Measurements from ENCODE around the gene YPEL1.

Gene YPEL1

DNA sequence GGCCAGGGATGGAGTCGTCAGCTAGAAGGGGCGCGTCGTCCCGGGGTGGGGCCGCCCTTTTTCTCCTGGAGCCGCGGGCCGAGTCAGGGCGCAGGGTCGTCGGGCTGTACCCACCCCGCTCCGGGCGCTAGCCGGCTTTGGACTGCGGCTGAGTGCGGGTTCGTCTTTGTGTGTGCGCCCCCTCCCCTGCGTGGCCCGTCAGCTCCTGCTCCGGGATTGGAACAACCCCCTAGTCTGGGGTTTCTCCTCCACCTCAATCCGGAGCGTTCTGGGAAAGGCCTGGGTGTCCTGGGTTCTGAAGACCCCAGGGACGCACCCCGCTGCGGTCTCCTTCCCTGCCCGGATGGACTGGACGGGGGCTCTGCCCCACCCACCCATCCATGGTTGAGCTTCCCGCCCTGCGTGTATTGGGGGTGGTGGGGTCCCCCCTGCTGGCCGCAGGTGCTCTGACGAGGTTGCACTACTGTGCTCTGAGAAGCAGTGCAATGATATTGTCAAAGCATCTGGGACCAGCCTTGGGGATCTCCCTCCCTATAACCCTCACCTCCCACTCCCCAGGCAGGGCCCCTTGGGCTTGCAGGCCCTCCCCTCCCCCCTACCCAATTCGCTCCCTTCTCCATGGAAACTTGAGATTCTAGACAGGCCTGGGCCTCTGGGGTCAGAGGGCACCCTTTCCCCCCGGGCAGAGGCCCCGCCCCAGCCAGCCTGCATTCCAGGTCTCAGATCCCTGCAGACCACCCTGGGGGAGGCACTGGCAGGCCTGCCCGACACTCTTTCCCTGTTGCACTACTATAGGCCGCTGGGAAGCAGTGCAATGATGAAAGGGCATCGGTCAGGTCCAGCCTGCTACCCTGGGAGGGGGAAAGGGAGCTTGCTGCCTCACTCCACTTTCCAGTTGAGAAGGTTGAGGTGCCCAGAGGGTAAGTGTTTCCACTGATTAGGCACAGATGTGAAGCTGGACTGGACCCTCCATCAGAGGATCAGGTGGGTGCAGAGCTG is 82.7 kb downstream of the YPEL1 start:
- DNase-seq (ENCODE audit: low read depth), result no peak
- peak overlapping the region; percentile 79 for H3K4me3 ChIP-seq (ENCODE audit: low read length)
- TF ChIP-seq, protein P1, sequence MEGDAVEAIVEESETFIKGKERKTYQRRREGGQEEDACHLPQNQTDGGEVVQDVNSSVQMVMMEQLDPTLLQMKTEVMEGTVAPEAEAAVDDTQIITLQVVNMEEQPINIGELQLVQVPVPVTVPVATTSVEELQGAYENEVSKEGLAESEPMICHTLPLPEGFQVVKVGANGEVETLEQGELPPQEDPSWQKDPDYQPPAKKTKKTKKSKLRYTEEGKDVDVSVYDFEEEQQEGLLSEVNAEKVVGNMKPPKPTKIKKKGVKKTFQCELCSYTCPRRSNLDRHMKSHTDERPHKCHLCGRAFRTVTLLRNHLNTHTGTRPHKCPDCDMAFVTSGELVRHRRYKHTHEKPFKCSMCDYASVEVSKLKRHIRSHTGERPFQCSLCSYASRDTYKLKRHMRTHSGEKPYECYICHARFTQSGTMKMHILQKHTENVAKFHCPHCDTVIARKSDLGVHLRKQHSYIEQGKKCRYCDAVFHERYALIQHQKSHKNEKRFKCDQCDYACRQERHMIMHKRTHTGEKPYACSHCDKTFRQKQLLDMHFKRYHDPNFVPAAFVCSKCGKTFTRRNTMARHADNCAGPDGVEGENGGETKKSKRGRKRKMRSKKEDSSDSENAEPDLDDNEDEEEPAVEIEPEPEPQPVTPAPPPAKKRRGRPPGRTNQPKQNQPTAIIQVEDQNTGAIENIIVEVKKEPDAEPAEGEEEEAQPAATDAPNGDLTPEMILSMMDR (conservative IDR thresholded peaks at IDR 0.05; ENCODE audit: low read depth, low read length), result no peak

- peak overlapping the region; percentile 79 for H3K4me3 ChIP-seq (ENCODE audit: low read length)
- DNase-seq (ENCODE audit: low read depth), result peak; percentile 52
- TF ChIP-seq, protein P1 (conservative IDR thresholded peaks at IDR 0.05; ENCODE audit: low read depth, low read length), result no peak
Measured at GRCh38 chr22:21652010-21652546, 83.5 kb downstream of the YPEL1 start.

GRCh38 chr22:21651521-21652009 is 84.0 kb downstream of the YPEL1 start:
- DNase-seq (ENCODE audit: low read depth), result no peak
- peak overlapping the region; percentile 79 for H3K4me3 ChIP-seq (ENCODE audit: low read length)
- TF ChIP-seq, protein P1 (conservative IDR thresholded peaks at IDR 0.05; ENCODE audit: low read depth, low read length), result no peak

DNA sequence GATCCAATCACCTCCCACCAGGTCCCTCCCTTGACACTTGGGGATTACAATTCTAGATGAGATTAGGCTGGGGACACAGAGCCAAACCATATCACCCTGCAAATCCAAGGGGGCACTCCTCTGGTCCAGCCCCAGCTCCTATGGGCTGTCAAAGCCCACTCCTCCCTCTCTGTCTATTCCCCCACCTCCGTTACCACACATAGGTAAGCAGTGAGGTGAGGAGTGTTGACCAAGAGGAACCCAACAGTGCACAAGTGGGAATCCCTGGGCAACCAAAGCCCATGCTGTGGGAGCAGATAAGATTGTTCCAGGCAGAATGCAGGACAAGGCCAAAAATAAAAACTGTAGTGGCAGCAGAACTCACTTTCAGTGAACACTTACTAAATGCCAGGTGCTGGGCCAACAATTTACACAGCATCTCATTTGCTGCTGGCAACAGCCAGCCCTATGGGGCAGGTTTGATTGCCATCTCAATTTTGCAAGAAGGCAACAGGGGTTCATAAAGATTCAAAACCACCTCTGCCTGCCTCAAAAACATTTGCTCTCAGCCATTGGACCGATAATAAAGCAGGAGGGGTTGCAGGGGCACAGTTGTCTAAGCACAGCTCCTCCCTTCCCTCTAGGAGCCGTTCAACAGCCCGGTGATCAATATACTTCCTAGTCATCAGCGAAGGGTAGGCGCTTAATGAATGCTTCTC is 84.6 kb downstream of the YPEL1 start:
- DNase-seq (ENCODE audit: low read depth), result no peak

DNA sequence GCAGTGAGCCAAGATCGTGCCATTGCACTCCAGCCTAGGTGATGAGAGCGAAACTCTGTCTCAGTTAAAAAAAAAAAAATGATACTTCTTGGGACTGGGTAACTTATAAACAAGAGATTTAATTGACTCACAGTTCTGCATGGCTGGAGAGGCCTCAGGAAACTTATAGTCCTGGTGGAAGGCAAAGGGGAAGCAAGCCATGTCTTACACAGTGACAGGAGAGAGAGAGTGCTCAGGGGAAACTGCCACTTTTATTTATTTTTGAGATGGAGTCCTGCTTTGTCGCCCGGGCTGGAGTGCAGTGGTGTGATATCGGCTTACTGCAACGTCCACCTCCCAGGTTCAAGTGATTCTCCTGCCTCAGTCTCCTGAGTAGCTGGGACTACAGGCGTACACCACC is 85.3 kb downstream of the YPEL1 start:
- TF ChIP-seq, protein P1 (conservative IDR thresholded peaks at IDR 0.05; ENCODE audit: low read depth, low read length), result no peak
- H3K4me3 ChIP-seq (ENCODE audit: low read length), result no peak overlapping the region
- no peak for DNase-seq (ENCODE audit: low read depth)

More for the DNA sequence above, 84.6 kb downstream of the YPEL1 start:
- TF ChIP-seq, protein P1 (conservative IDR thresholded peaks at IDR 0.05; ENCODE audit: low read depth, low read length), result no peak
- peak overlapping the region; percentile 79 for H3K4me3 ChIP-seq (ENCODE audit: low read length)
